NCI-H524 treated with DMSO at 0.1 percent for 48 hours (cell line): Measurements from ENCODE around the gene DOK4.

ENCODE experiments used
- DNase-seq: peaks from one replicate; lab custom pipeline; 2025; lab: John Stamatoyannopoulos, UW

The DOK4 gene

GRCh38 chr16:57519796-57520360, 33.6 kb upstream of the DOK4 start:
- no peak for DNase-seq

GRCh38 chr16:57518922-57519321, 32.6 kb upstream of the DOK4 start:
- no peak for DNase-seq

- no peak for DNase-seq
Measured at GRCh38 chr16:57518520-57518919, 32.2 kb upstream of the DOK4 start.

GRCh38 chr16:57517397-57518367, 31.4 kb upstream of the DOK4 start:
- DNase-seq = no peak

GRCh38 chr16:57516773-57517172, 30.5 kb upstream of the DOK4 start:
- DNase-seq = no peak

- no peak for DNase-seq
Measured at GRCh38 chr16:57516176-57516725, 30.0 kb upstream of the DOK4 start.

- no peak for DNase-seq
Measured at GRCh38 chr16:57514791-57515600, 28.7 kb upstream of the DOK4 start.

GRCh38 chr16:57514371-57514770, 28.1 kb upstream of the DOK4 start:
- no peak for DNase-seq

GRCh38 chr16:57513371-57514102, 27.2 kb upstream of the DOK4 start:
- DNase-seq = no peak

GRCh38 chr16:57512296-57513001, 26.2 kb upstream of the DOK4 start:
- DNase-seq = no peak

GRCh38 chr16:57510016-57510871, 24.0 kb upstream of the DOK4 start:
- DNase-seq = no peak

- no peak for DNase-seq
Measured at GRCh38 chr16:57509231-57509923, 23.1 kb upstream of the DOK4 start.

- no peak for DNase-seq
Measured at GRCh38 chr16:57508035-57508425, 21.7 kb upstream of the DOK4 start.

- peak; percentile 65 for DNase-seq
Measured at GRCh38 chr16:57507136-57508034, 21.1 kb upstream of the DOK4 start.

GRCh38 chr16:57505169-57505568, 18.9 kb upstream of the DOK4 start:
- DNase-seq = no peak

GRCh38 chr16:57504491-57504890, 18.2 kb upstream of the DOK4 start:
- DNase-seq = no peak

GRCh38 chr16:57504001-57504400, 17.7 kb upstream of the DOK4 start:
- DNase-seq = no peak

GRCh38 chr16:57503366-57503765, 17.1 kb upstream of the DOK4 start:
- peak; percentile 23 for DNase-seq
